ENCODE data around the gene ZFP36L1.

DNA sequence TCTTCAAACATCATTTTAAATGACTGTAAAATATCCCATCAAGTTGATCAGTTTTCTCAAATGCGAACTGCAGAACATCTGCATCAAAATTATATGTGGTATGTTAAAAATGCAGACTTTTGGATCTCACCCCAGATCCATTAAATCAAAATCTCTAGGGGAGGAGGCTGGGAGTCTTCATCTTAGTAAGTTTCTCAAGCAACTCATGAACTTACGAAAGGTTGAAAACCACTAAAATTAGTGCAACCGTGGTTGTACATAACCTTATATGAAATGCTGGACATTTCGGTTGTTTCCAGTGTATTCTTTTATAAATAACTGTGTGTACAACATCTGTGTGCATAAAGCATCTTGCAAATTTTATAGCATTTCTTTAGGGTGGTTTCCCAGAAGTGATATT lies 39.2 kb downstream of the ZFP36L1 start:
- TF ChIP-seq, protein P1, sequence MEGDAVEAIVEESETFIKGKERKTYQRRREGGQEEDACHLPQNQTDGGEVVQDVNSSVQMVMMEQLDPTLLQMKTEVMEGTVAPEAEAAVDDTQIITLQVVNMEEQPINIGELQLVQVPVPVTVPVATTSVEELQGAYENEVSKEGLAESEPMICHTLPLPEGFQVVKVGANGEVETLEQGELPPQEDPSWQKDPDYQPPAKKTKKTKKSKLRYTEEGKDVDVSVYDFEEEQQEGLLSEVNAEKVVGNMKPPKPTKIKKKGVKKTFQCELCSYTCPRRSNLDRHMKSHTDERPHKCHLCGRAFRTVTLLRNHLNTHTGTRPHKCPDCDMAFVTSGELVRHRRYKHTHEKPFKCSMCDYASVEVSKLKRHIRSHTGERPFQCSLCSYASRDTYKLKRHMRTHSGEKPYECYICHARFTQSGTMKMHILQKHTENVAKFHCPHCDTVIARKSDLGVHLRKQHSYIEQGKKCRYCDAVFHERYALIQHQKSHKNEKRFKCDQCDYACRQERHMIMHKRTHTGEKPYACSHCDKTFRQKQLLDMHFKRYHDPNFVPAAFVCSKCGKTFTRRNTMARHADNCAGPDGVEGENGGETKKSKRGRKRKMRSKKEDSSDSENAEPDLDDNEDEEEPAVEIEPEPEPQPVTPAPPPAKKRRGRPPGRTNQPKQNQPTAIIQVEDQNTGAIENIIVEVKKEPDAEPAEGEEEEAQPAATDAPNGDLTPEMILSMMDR (IDR thresholded peaks at IDR 0.05): no peak
- TF ChIP-seq EP300 (IDR thresholded peaks at IDR 0.05): no peak
